Heart left ventricle (tissue), 16 donors: Measurements from ENCODE around the gene VGLL4. TPM values are rescaled to one million over a fixed set of nuclear protein-coding genes. Genes with fewer than 3 reads are reported as not detected.
A peak's percentile ranks its signal among the peaks of the same experiment; 100 is the strongest.

Experiments
- ATAC-seq, 4 donors: fragments of 200-7000 bp; cut with Tn5 transposase; one replicate each; pipeline ENCODE4 v1.9.1; 2020 to 2022; ENCODE audit warnings: moderate library complexity in 4 of 4, mild to moderate bottlenecking in 3 of 4, moderate number of reproducible peaks in 1 of 4
- DNase-seq, 5 donors: peaks; one replicate each; pipeline ENCODE4 v3.0.0-alpha.2; 2020
- H3K27ac ChIP-seq, 12 donors: fragments of 200-600 bp; sonication (generic) in 4 of 12; one replicate each; pipeline versions ENCODE4 v1.5.0 to v1.8.0; 2016 to 2022; ENCODE audit warnings: mild to moderate bottlenecking in 2 of 12
- H3K27me3 ChIP-seq, 9 donors: fragments of 200-600 bp; sonication (generic) in 2 of 9; one replicate each; pipeline versions ENCODE4 v1.5.1 to v1.8.0; 2016 to 2022; ENCODE audit warnings: mild to moderate bottlenecking in 3 of 9
- H3K36me3 ChIP-seq, 9 donors: fragments of 200-600 bp; sonication (generic) in 2 of 9; one replicate each; pipeline versions ENCODE4 v1.5.0 to v1.8.0; 2018 to 2022; ENCODE audit warnings: mild to moderate bottlenecking in 2 of 9
- H3K4me1 ChIP-seq, 12 donors: fragments of 200-600 bp; sonication (generic) in 4 of 12; one replicate each; pipeline versions ENCODE4 v1.5.0 to v1.8.0; 2016 to 2022; ENCODE audit warnings: mild to moderate bottlenecking in 3 of 12
- H3K4me3 ChIP-seq, 12 donors: fragments of 200-600 bp; sonication (generic) in 4 of 12; one replicate each; pipeline versions ENCODE4 v1.5.0 to v1.8.0; 2017 to 2022; ENCODE audit warnings: mild to moderate bottlenecking in 9 of 12, moderate library complexity in 4 of 12
- H3K9me3 ChIP-seq, 12 donors: fragments of 200-600 bp; sonication (generic) in 4 of 12; one replicate each; pipeline versions ENCODE4 v1.5.0 to v1.8.0; 2016 to 2022; ENCODE audit warnings: mild to moderate bottlenecking in 1 of 12
- POLR2A ChIP-seq, 2 donors: fragments of 450-650 bp; IDR thresholded peaks; one replicate each; pipeline ENCODE4 v1.6.1; 2017; ENCODE audit warnings: antibody characterized with exemption in 2 of 2, mild to moderate bottlenecking in 2 of 2, moderate library complexity in 2 of 2
- WGBS, 4 donors: extraction: QIAGEN DNeasy Blood & Tissue Kit in 2 of 4; methylation state at CpG; one replicate each; pipeline versions ENCODE4 v1.1.5 to v1.1.7; 2013 to 2018; 5-methylcytosine and 5-hydroxymethylcytosine counted together
- intact Hi-C, 10 donors: fragments of 100-400 bp; cut with DNase I; formaldehyde crosslinking; loops; one replicate each; pipeline versions ENCODE4 v1.11.1 to v1.14.2; 2022
- polyA plus RNA-seq, 2 donors: library from polyadenylated mRNA; stranded (reverse); fragments of 200-250 nt; gene quantifications; one replicate each; pipeline ENCODE4 v1.2.3, GENCODE V29; 2013
- total RNA-seq, 9 donors: library from RNA; depleted of rRNA in 2 of 9; stranded (reverse); fragments of >200 nt in 2 of 9; fragmentation: NEBNext Ultra II Directional in 3 of 9; extraction: Animal tissue kit (Norgen Biotek cat#: 25700) in 3 of 9; gene quantifications; one replicate each; pipeline versions ENCODE4 v1.1.0 to v1.2.4, GENCODE V29; 2016 to 2023
- TF ChIP-seq, protein P1 (sequence below), 12 donors: fragments of 200-600 bp; sonication (generic) in 4 of 12; IDR thresholded peaks; one replicate each; pipeline versions ENCODE4 v1.5.0 to v1.8.0; 2018 to 2022; ENCODE audit warnings: antibody characterized with exemption in 12 of 12, mild to moderate bottlenecking in 5 of 12
- donor health status: ischemic (EF 13 %, LVEDD 7.1; RV severe dilation, severe dysfunction).
- donor health status: healthy with polysubstance abuse.
- donor health status: DM: no; HTN: yes; CAD: no.
- donor health status: DM: no; HTN: no; CAD: no.
- donor health status: ischemic (EF 25% LVEDD 6.9; RV normal size, moderate dysfunction).
- donor health status: ischemic (EF 25% LVEDD 5.7; RV mildly dilated, moderate dysfunction).
- donor health status: healthy.
- donor health status: DM: yes; HTN: yes; CAD: no.
- donor health status: ischemic (EF 35%, LVEDD 5.7; RV mildly dilated, moderate dysfunction).
- donor health status: nonischemic (EF 11% LVEDD 7.7; RV severe dilation, severe dysfunction).
- donor health status: DM: yes; HTN: yes; CAD: no.
- donor health status: PGD.
- donor health status: ischemic (EF 29% LVEDD 5.4; RV normal size, mild dysfunction).
- donor health status: nonischemic (EF 23%, LVEDD 6.1; RV moderate dilation, normal function).

VGLL4 gene
- total and polyA plus RNA-seq, 11 donors, result 24.0 to 40.4 (median 27.0) TPM

DNA sequence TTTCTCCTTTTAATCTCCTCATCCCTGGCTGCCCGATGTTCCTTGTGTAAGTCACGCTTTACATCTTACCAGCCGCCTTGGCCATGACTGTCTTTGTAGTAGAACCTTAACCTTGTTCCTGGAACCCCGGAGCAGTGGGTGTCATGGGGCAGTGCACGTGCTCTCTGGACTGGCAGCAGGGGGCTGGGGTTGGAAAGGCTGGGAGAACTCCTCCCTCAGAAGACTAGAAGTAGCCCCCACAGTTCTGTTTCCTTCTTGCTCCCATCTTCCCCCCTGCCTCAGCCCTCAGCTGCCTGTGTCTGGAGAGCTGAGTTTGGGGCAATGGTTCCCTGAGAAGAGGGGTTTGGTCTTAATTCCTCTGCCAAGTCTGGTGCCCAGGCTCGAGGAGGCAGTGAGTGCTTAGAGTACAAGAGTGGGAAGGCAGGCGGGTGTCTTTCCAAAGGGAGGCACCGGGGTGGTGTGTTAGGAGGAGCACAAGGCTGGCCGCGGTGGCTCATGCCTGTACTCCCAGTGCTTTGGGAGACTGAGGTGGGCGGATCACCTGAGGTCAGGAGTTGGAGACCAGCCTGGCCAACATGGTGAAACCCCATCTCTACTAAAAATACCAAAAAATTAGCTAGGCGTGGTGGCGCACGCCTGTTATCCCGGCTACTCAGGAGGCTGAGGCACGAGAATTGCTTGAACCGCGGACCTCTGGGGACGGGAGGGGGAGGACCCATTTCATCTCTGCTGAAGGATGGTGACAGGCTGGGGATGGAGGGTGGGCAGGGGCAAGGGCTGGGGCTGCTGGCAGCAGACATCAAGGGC, 100.4 kb downstream of the VGLL4 start:
- peaks cover 0 to 26% (median 19%) of the 10 kb centered on the region in 12 donors for H3K4me1 ChIP-seq
- H3K27me3 ChIP-seq, result no peaks in the 10 kb centered on the region
- peaks cover 0 to 4% (median 0%) of the 10 kb centered on the region in 12 donors for H3K9me3 ChIP-seq
- DNase-seq (peak in 2 of 5 donors; percentile 19 to 50), ATAC-seq (peak in 1 of 4 donors; percentile 8)
- H3K4me3 ChIP-seq, result no peak overlapping the region
- WGBS, 4 donors, result 95 to 98% (median 97%) methylated on average over 19 of the region's 19 CpGs
- TF ChIP-seq, protein P1, sequence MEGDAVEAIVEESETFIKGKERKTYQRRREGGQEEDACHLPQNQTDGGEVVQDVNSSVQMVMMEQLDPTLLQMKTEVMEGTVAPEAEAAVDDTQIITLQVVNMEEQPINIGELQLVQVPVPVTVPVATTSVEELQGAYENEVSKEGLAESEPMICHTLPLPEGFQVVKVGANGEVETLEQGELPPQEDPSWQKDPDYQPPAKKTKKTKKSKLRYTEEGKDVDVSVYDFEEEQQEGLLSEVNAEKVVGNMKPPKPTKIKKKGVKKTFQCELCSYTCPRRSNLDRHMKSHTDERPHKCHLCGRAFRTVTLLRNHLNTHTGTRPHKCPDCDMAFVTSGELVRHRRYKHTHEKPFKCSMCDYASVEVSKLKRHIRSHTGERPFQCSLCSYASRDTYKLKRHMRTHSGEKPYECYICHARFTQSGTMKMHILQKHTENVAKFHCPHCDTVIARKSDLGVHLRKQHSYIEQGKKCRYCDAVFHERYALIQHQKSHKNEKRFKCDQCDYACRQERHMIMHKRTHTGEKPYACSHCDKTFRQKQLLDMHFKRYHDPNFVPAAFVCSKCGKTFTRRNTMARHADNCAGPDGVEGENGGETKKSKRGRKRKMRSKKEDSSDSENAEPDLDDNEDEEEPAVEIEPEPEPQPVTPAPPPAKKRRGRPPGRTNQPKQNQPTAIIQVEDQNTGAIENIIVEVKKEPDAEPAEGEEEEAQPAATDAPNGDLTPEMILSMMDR (IDR thresholded peaks at IDR 0.05), result no peak
- no peak for TF ChIP-seq POLR2A (IDR thresholded peaks at IDR 0.05)
- H3K27ac ChIP-seq, result peak overlapping the region in 1 of 12 donors; percentile 60
- intact Hi-C loops, result loop anchor here in 1 of 10 donors (10.0 kb wide), 1 partner anchor 69 kb away; no protein-coding TSS in a partner anchor
- H3K36me3 ChIP-seq, result no peaks in the 10 kb centered on the region

DNA sequence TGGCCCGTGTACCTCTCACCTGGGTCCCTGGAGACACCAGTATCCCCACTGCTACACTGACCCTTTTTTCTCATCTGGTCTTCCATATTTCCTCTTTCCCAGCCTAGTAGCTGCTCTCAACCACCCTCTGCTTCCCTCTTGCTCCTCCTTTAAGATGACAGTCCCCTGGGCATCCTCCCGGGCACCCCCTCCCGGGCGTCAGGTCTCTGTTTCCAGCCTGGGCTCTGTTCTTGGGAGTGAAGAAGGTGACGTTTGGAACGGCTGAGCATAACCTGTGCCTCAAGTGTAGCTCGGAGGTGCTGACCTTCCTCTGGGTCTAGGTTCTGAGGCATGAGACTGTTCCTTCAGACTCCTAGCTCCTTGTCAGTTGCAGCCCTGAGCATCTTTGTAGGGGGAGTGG, 101.2 kb downstream of the VGLL4 start:
- H3K4me3 ChIP-seq, result no peak overlapping the region
- H3K36me3 ChIP-seq, result no peaks in the 10 kb centered on the region
- no peaks in the 10 kb centered on the region for H3K27me3 ChIP-seq
- 84 to 88% (median 85%) methylated on average over 7 of the region's 7 CpGs for WGBS, 4 donors
- intact Hi-C loops, result loop anchor here in 1 of 10 donors (10.0 kb wide), 1 partner anchor 68 kb away; no protein-coding TSS in a partner anchor
- DNase-seq (peak in 1 of 5 donors; percentile 21), ATAC-seq (no peak)
- H3K4me1 ChIP-seq, result peaks cover 0 to 21% (median 18%) of the 10 kb centered on the region in 12 donors
- peaks cover 0 to 4% (median 0%) of the 10 kb centered on the region in 12 donors for H3K9me3 ChIP-seq
- no peak overlapping the region for H3K27ac ChIP-seq
- TF ChIP-seq, protein P1 (IDR thresholded peaks at IDR 0.05), result no peak
- TF ChIP-seq POLR2A (IDR thresholded peaks at IDR 0.05), result no peak

DNA sequence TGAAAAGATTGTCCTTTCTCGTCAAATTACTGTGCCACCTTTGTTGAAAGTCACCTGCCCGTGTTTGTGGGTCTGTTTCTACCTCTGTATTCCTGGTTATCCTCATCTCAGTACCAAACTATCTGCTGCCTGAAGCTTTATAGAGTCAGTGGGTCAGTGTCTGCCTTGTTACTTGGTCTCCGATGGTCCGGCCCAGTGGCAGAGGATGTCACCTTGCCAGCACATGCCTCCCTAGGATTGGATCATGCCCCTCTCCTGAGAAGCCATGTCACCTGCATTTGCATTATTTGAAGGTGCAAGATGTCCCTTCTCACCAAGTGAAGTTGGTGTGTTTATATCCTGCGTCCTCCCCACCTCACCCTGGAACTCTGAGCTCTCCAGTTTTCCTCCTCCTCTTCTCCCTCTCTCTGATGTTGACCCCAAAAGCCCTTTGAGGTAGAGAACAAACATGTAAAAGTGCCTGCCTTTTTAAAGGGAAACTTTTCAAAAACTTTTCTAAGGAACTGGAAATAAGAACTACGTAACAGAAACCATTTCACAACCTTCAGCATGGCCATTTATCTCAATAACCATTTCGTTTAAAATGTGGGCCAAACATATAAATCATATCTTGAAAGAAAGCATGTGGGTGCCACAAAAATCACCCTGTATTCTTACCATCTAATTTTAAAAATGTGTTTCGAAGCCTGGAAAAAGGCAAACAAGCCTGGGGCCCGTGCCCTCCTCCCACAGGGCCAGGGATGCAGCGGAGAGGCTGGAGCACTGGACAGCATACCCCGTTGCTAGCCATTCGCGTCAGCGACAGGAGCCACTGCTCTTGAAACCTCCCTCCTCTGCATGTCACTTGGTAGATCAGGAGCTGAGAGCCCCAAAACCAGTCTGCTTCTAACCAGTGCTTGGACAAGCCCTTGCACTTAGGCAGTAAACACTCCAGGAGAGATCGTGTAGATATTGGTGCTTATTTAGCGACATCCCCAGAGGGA, 102.1 kb downstream of the VGLL4 start:
- H3K4me3 ChIP-seq, result no peak overlapping the region
- TF ChIP-seq POLR2A (IDR thresholded peaks at IDR 0.05), result no peak
- TF ChIP-seq, protein P1 (IDR thresholded peaks at IDR 0.05), result no peak
- H3K36me3 ChIP-seq, result no peaks in the 10 kb centered on the region
- intact Hi-C loops, result loop anchor here in 1 of 10 donors (10.0 kb wide), 1 partner anchor 67 kb away; no protein-coding TSS in a partner anchor
- no peak overlapping the region for H3K27ac ChIP-seq
- H3K9me3 ChIP-seq, result peaks cover 0 to 4% (median 0%) of the 10 kb centered on the region in 12 donors
- H3K27me3 ChIP-seq, result no peaks in the 10 kb centered on the region
- WGBS, 4 donors, result 87 to 94% (median 91%) methylated on average over 16 of the region's 16 CpGs
- ATAC-seq, result no peak
- peaks cover 0 to 21% (median 18%) of the 10 kb centered on the region in 12 donors for H3K4me1 ChIP-seq
- peak in 1 of 5 donors; percentile 19 for DNase-seq
